Stomach (tissue), 9 donors: ENCODE results near the gene PDE4C. TPM values are rescaled to one million over a fixed set of nuclear protein-coding genes. Genes with fewer than 3 reads are reported as not detected.

Source experiments
- DNase-seq, 2 donors: peaks; one replicate each; pipeline versions ENCODE4 v3.0.0 to v3.0.0-alpha.2; 2013 to 2019
- H3K27ac ChIP-seq, 5 donors: fragments of 200-600 bp in 4 of 5; sonication (generic) in 4 of 5; one replicate each; pipeline ENCODE4 v1.5.1; 2013 to 2019; ENCODE audit warnings: mild to moderate bottlenecking in 1 of 5, moderate library complexity in 1 of 5
- H3K27me3 ChIP-seq, 3 donors: fragments of 200-600 bp; sonication (generic); one replicate each; pipeline ENCODE4 v1.5.1; 2017 to 2019; ENCODE audit warnings: mixed run types in 1 of 3
- H3K36me3 ChIP-seq, 4 donors: fragments of 200-600 bp; sonication (generic); 1 replicate in 3 of 4; 2 replicates in 1 of 4; pipeline ENCODE4 v1.5.1; 2016 to 2019
- H3K4me1 ChIP-seq, 4 donors: fragments of 200-600 bp; sonication (generic); one replicate each; pipeline ENCODE4 v1.5.1; 2016 to 2019
- H3K4me3 ChIP-seq, 4 donors: fragments of 200-600 bp; sonication (generic) in 3 of 4; one replicate each; pipeline ENCODE4 v1.5.1; 2016 to 2019; ENCODE audit warnings: mild to moderate bottlenecking in 1 of 4
- H3K9me3 ChIP-seq, 4 donors: fragments of 200-600 bp; sonication (generic); one replicate each; pipeline ENCODE4 v1.5.1; 2016 to 2019
- CTCF ChIP-seq, 7 experiments: fragments of 450-650 bp in 4 of 7; fragments of 200-600 bp in 3 of 7; sonication (generic) in 3 of 7; IDR thresholded peaks; one replicate each; pipeline ENCODE4 v1.5.1; 2016 to 2019; ENCODE audit warnings: antibody characterized with exemption in 7 of 7, control low read depth in 2 of 7, mild to moderate bottlenecking in 1 of 7
- EP300 ChIP-seq: sonication (generic); formaldehyde crosslinking; IDR thresholded peaks from one replicate; pipeline ENCODE4 v1.6.1; 2017; ENCODE audit warnings: antibody characterized with exemption
- POLR2A ChIP-seq, 4 donors: fragments of 450-650 bp; IDR thresholded peaks; one replicate each; pipeline ENCODE4 v1.6.1; 2016; ENCODE audit warnings: antibody characterized with exemption in 4 of 4, control low read depth in 2 of 4, mild to moderate bottlenecking in 1 of 4, moderate library complexity in 1 of 4
- POLR2AphosphoS5 ChIP-seq, 3 donors: sonication (generic); formaldehyde crosslinking; IDR thresholded peaks; one replicate each; pipeline ENCODE4 v1.6.1; 2016; ENCODE audit warnings: antibody characterized with exemption in 3 of 3
- WGBS, 5 donors: extraction: QIAGEN DNeasy Blood & Tissue Kit in 3 of 5; methylation state at CpG; one replicate each; pipeline versions ENCODE4 v1.1.5 to v1.1.7; 2013 to 2018; 5-methylcytosine and 5-hydroxymethylcytosine counted together
- intact Hi-C: fragments of 100-400 bp; cut with DNase I; formaldehyde crosslinking; loops from one replicate; pipeline ENCODE4 v1.15.1; 2023; ENCODE audit warnings: low total_unique reads
- polyA plus RNA-seq, 3 donors: library from polyadenylated mRNA; stranded (reverse); fragments of 200-250 nt; gene quantifications; one replicate each; pipeline ENCODE4 v1.2.3, GENCODE V29; 2013
- total RNA-seq, 5 donors: library from RNA; depleted of rRNA; stranded (reverse); fragments of >200 nt; gene quantifications; one replicate each; pipeline versions ENCODE4 v1.1.0 to v1.2.3, GENCODE V29; 2014 to 2016
- donor health status: healthy with polysubstance abuse.
- donor health status: Bipolar disorder and iron deficiency.
- donor health status: healthy.

Gene PDE4C
- total and polyA plus RNA-seq, 8 donors = 0.87 to 25.4 (median 7.0) TPM; not detected in 2

GRCh38 chr19:18253716-18254115, 27.5 kb upstream of the PDE4C start:
- H3K36me3 ChIP-seq = peaks cover 0 to 17% (median 7%) of the 10 kb centered on the region in 4 donors
- DNase-seq = peak; percentile 49 to 94
- intact Hi-C loops = loop anchor here (5.0 kb wide), 2 partner anchors 41 to 141 kb away; no protein-coding TSS in a partner anchor
- H3K4me3 ChIP-seq = no peak overlapping the region
- peaks cover 0 to 16% (median 9%) of the 10 kb centered on the region in 4 donors for H3K4me1 ChIP-seq
- TF ChIP-seq CTCF (IDR thresholded peaks at IDR 0.05) (no peak), POLR2AphosphoS5 (IDR thresholded peaks at IDR 0.05) (peak in 2 of 3 donors; percentile 48 to 71), EP300 (no peak), POLR2A (IDR thresholded peaks at IDR 0.05) (no peak)
- H3K9me3 ChIP-seq = no peaks in the 10 kb centered on the region
- peaks cover 0 to 24% (median 0%) of the 10 kb centered on the region in 3 donors for H3K27me3 ChIP-seq
- WGBS, 5 donors = 24 to 38% (median 25%) methylated on average over 5 of the region's 5 CpGs
- peak overlapping the region in 4 of 5 donors; percentile 49 to 59 (median 58) for H3K27ac ChIP-seq

- H3K4me3 ChIP-seq = no peak overlapping the region
These were observed 26.9 kb upstream of the PDE4C start for GRCh38 chr19:18253130-18253529.

GRCh38 chr19:18252370-18252717, 26.1 kb upstream of the PDE4C start:
- intact Hi-C loops = loop anchor here (5.0 kb wide), 2 partner anchors 40 to 140 kb away; no protein-coding TSS in a partner anchor
- H3K4me3 ChIP-seq = no peak overlapping the region
- no peaks in the 10 kb centered on the region for H3K9me3 ChIP-seq
- peaks cover 0 to 20% (median 9%) of the 10 kb centered on the region in 4 donors for H3K4me1 ChIP-seq
- 70 to 80% (median 76%) methylated on average over 7 of the region's 7 CpGs for WGBS, 5 donors
- H3K36me3 ChIP-seq = peaks cover 0 to 8% (median 4%) of the 10 kb centered on the region in 4 donors
- no peak for TF ChIP-seq EP300
- TF ChIP-seq POLR2AphosphoS5 (IDR thresholded peaks at IDR 0.05) = no peak
- TF ChIP-seq POLR2A (IDR thresholded peaks at IDR 0.05) = no peak
- no peak for TF ChIP-seq CTCF (IDR thresholded peaks at IDR 0.05)
- H3K27ac ChIP-seq = no peak overlapping the region
- H3K27me3 ChIP-seq = peaks cover 0 to 24% (median 0%) of the 10 kb centered on the region in 3 donors
- DNase-seq = no peak

More at GRCh38 chr19:18253130-18253529, 26.9 kb upstream of the PDE4C start:
- peaks cover 0 to 24% (median 0%) of the 10 kb centered on the region in 3 donors for H3K27me3 ChIP-seq
- peak in 1 of 2 donors; percentile 12 for DNase-seq
- H3K4me1 ChIP-seq = peaks cover 0 to 19% (median 9%) of the 10 kb centered on the region in 4 donors
- H3K27ac ChIP-seq = peak overlapping the region in 2 of 5 donors; percentile 42 to 59
- TF ChIP-seq EP300 (no peak), POLR2AphosphoS5 (IDR thresholded peaks at IDR 0.05) (no peak), CTCF (IDR thresholded peaks at IDR 0.05) (no peak), POLR2A (IDR thresholded peaks at IDR 0.05) (no peak)
- WGBS, 5 donors = 83 to 90% (median 86%) methylated on average over 4 of the region's 4 CpGs
- no peaks in the 10 kb centered on the region for H3K9me3 ChIP-seq
- peaks cover 0 to 16% (median 7%) of the 10 kb centered on the region in 4 donors for H3K36me3 ChIP-seq
- intact Hi-C loops = loop anchor here (5.0 kb wide), 2 partner anchors 41 to 141 kb away; no protein-coding TSS in a partner anchor

- intact Hi-C loops = loop anchor here (5.0 kb wide), 2 partner anchors 39 to 139 kb away; no protein-coding TSS in a partner anchor
- H3K4me3 ChIP-seq = no peak overlapping the region
- peaks cover 0 to 24% (median 0%) of the 10 kb centered on the region in 3 donors for H3K27me3 ChIP-seq
- H3K36me3 ChIP-seq = peaks cover 0 to 2% (median 0%) of the 10 kb centered on the region in 4 donors
- no peak overlapping the region for H3K27ac ChIP-seq
- no peaks in the 10 kb centered on the region for H3K9me3 ChIP-seq
- H3K4me1 ChIP-seq = peaks cover 0 to 20% (median 9%) of the 10 kb centered on the region in 4 donors
- WGBS, 5 donors = 15 to 24% (median 20%) methylated on average over 21 to 23 of the region's 23 CpGs
- TF ChIP-seq CTCF (IDR thresholded peaks at IDR 0.05) = peak in 6 of 7 experiments; percentile 73 to 98 (median 96)
- TF ChIP-seq EP300 = no peak
- DNase-seq = peak; percentile 86 to 89
These were observed 25.5 kb upstream of the PDE4C start for GRCh38 chr19:18251587-18252369.
